HG03354 (cell line): ENCODE data around the gene DPY30.

ENCODE experiments used
- ATAC-seq: cut with Tn5 transposase; IDR thresholded peaks from one replicate; pipeline ENCODE4 v1.9.1; 2021; ENCODE audit warnings: mild to moderate bottlenecking; ENCODE audit not compliant: unreplicated experiment, poor library complexity, severe bottlenecking

The DPY30 gene

GRCh38 chr2:31980674-31981356 is 58.8 kb downstream of the DPY30 start:
- peak; percentile 99 for ATAC-seq

- ATAC-seq: no peak
Observed at GRCh38 chr2:31979956-31980355, 59.6 kb downstream of the DPY30 start.

GRCh38 chr2:31979018-31979417 is 60.6 kb downstream of the DPY30 start:
- ATAC-seq: no peak

GRCh38 chr2:31978436-31978835 is 61.2 kb downstream of the DPY30 start:
- ATAC-seq: no peak
